SK-N-SH treated with all-trans-retinoic acid at 6 μM for 48 hours (cell line): ENCODE data around the gene MYO9A.

ENCODE experiments used
- ATAC-seq: fragments of 200-7000 bp; cut with Tn5 transposase; 3 replicates; pipeline ENCODE4 v1.9.1; 2020; ENCODE audit warnings: mild to moderate bottlenecking, moderate library complexity
- ARNTL ChIP-seq: fragments of 450-650 bp; formaldehyde crosslinking; IDR thresholded peaks from 2 replicates; pipeline ENCODE4 v1.5.0; 2020; ENCODE audit warnings: low read depth, mild to moderate bottlenecking, moderate library complexity, borderline replicate concordance
- BACH2 ChIP-seq: fragments of 250-450 bp; sonication (Bioruptor Pico); IDR thresholded peaks from 2 replicates; pipeline ENCODE4 v1.9.0; 2021; ENCODE audit warnings: mild to moderate bottlenecking, borderline replicate concordance
- CREB5 ChIP-seq: fragments of 250-450 bp; sonication (Bioruptor Pico); IDR thresholded peaks from 2 replicates; pipeline ENCODE4 v1.5.1; 2020; ENCODE audit warnings: low read depth, mild to moderate bottlenecking, moderate library complexity
- CSDC2 ChIP-seq: fragments of 250-450 bp; sonication (Bioruptor Pico); IDR thresholded peaks from 2 replicates; pipeline ENCODE4 v1.5.0; 2020; ENCODE audit warnings: mild to moderate bottlenecking, moderate library complexity
- CSRNP3 ChIP-seq: fragments of 250-450 bp; sonication (Bioruptor Pico); IDR thresholded peaks from 2 replicates; pipeline ENCODE4 v1.5.1; 2021; ENCODE audit warnings: mild to moderate bottlenecking, moderate library complexity
- ESRRG ChIP-seq: fragments of 250-450 bp; sonication (Bioruptor Pico); IDR thresholded peaks from 2 replicates; pipeline ENCODE4 v1.6.1; 2021; ENCODE audit warnings: mild to moderate bottlenecking
- GLIS3 ChIP-seq: fragments of 250-450 bp; sonication (Bioruptor Pico); IDR thresholded peaks from 2 replicates; pipeline ENCODE4 v1.5.0; 2020; ENCODE audit warnings: mild to moderate bottlenecking, moderate library complexity
- ISL1 ChIP-seq: fragments of 250-450 bp; sonication (Bioruptor Pico); IDR thresholded peaks from 2 replicates; pipeline ENCODE4 v2.1.2; 2022; ENCODE audit warnings: mild to moderate bottlenecking, moderate library complexity
- OSR1 ChIP-seq: fragments of 250-450 bp; sonication (Bioruptor Pico); IDR thresholded peaks from 2 replicates; pipeline ENCODE4 v1.8.0; 2022; ENCODE audit warnings: moderate library complexity, mild to moderate bottlenecking, inconsistent platforms
- PATZ1 ChIP-seq: fragments of 250-450 bp; sonication (Bioruptor Pico); IDR thresholded peaks from 2 replicates; pipeline ENCODE4 v1.8.0; 2020; ENCODE audit warnings: mild to moderate bottlenecking, moderate library complexity, borderline replicate concordance
- POU6F1 ChIP-seq: fragments of 250-450 bp; sonication (Bioruptor Pico); IDR thresholded peaks from 2 replicates; pipeline ENCODE4 v1.8.0; 2021; ENCODE audit warnings: low read depth, mild to moderate bottlenecking, moderate library complexity, borderline replicate concordance
- RARB ChIP-seq: fragments of 250-450 bp; sonication (Bioruptor Pico); IDR thresholded peaks from 2 replicates; pipeline ENCODE4 v1.8.0; 2021; ENCODE audit warnings: mild to moderate bottlenecking, moderate library complexity
- SNAI2 ChIP-seq: fragments of 250-450 bp; sonication (Bioruptor Pico); IDR thresholded peaks from 2 replicates; pipeline ENCODE4 v1.5.0; 2020; ENCODE audit warnings: mild to moderate bottlenecking, moderate library complexity
- TCF4 ChIP-seq: fragments of 250-450 bp; sonication (Bioruptor Pico); IDR thresholded peaks from 2 replicates; pipeline ENCODE4 v1.8.0; 2021; ENCODE audit warnings: mild to moderate bottlenecking, moderate library complexity, borderline replicate concordance
- TSHZ2 ChIP-seq: fragments of 250-450 bp; sonication (Bioruptor Pico); IDR thresholded peaks from 2 replicates; pipeline ENCODE4 v1.5.0; 2020; ENCODE audit warnings: mild to moderate bottlenecking, moderate library complexity
- ZC3H10 ChIP-seq: fragments of 250-450 bp; sonication (Bioruptor Pico); IDR thresholded peaks from 2 replicates; pipeline ENCODE4 v1.5.1; 2021; ENCODE audit warnings: mild to moderate bottlenecking, moderate library complexity
- ZFP3 ChIP-seq: fragments of 250-450 bp; sonication (Bioruptor Pico); IDR thresholded peaks from 2 replicates; pipeline ENCODE4 v1.5.0; 2020; ENCODE audit warnings: mild to moderate bottlenecking, moderate library complexity
- ZFP30 ChIP-seq: fragments of 450-650 bp; formaldehyde crosslinking; IDR thresholded peaks from 2 replicates; pipeline ENCODE4 v1.5.0; 2022; ENCODE audit warnings: mild to moderate bottlenecking, moderate library complexity
- ZNF565 ChIP-seq: fragments of 450-650 bp; formaldehyde crosslinking; conservative IDR thresholded peaks from 2 replicates; pipeline ENCODE4 v1.5.0; 2020; ENCODE audit warnings: low read depth, mild to moderate bottlenecking, moderate library complexity
- ZNF70 ChIP-seq: fragments of 450-650 bp; formaldehyde crosslinking; IDR thresholded peaks from 2 replicates; pipeline ENCODE4 v1.5.0; 2020; ENCODE audit warnings: mild to moderate bottlenecking, moderate library complexity
- ZNF8 ChIP-seq: fragments of 450-650 bp; formaldehyde crosslinking; IDR thresholded peaks from 2 replicates; pipeline ENCODE4 v1.5.0; 2020; ENCODE audit warnings: mild to moderate bottlenecking, moderate library complexity

The MYO9A gene

GRCh38 chr15:72092006-72092405, 25.9 kb downstream of the MYO9A start:
- no peak for TF ChIP-seq CSDC2 (CRISPR knock-in tag)
- TF ChIP-seq ZC3H10 (CRISPR knock-in tag): no peak
- TF ChIP-seq CREB5 (CRISPR knock-in tag): no peak
- TF ChIP-seq ARNTL (CRISPR knock-in tag): no peak
- TF ChIP-seq TCF4 (CRISPR knock-in tag): no peak
- no peak for TF ChIP-seq ESRRG
- TF ChIP-seq OSR1 (CRISPR knock-in tag): no peak
- no peak for TF ChIP-seq ZFP30 (CRISPR knock-in tag)
- no peak for TF ChIP-seq ZNF70 (CRISPR knock-in tag)
- no peak for TF ChIP-seq ISL1
- no peak for TF ChIP-seq CSRNP3
- no peak for TF ChIP-seq GLIS3 (CRISPR knock-in tag)
- TF ChIP-seq BACH2 (CRISPR knock-in tag): no peak
- TF ChIP-seq RARB (CRISPR knock-in tag): no peak
- ATAC-seq: no peak

GRCh38 chr15:72086920-72087648, 30.9 kb downstream of the MYO9A start:
- no peak for ATAC-seq
- TF ChIP-seq ZNF565: no peak
- no peak for TF ChIP-seq TSHZ2 (CRISPR knock-in tag)
- TF ChIP-seq ZNF8: no peak
- no peak for TF ChIP-seq ZFP3 (CRISPR knock-in tag)
- TF ChIP-seq ZFP30 (CRISPR knock-in tag): no peak
- TF ChIP-seq ESRRG: no peak
- TF ChIP-seq RARB (CRISPR knock-in tag): no peak
- TF ChIP-seq CREB5 (CRISPR knock-in tag): no peak
- TF ChIP-seq BACH2 (CRISPR knock-in tag): no peak
- no peak for TF ChIP-seq POU6F1 (CRISPR knock-in tag)
- TF ChIP-seq, all 23 proteins: peak for 0

- no peak for ATAC-seq
- TF ChIP-seq POU6F1 (CRISPR knock-in tag): no peak
- TF ChIP-seq PATZ1 (CRISPR knock-in tag): no peak
- no peak for TF ChIP-seq ISL1
- no peak for TF ChIP-seq RARB (CRISPR knock-in tag)
- TF ChIP-seq CSDC2 (CRISPR knock-in tag): no peak
- no peak for TF ChIP-seq ZC3H10 (CRISPR knock-in tag)
- no peak for TF ChIP-seq SNAI2 (CRISPR knock-in tag)
- no peak for TF ChIP-seq BACH2 (CRISPR knock-in tag)
Measured at GRCh38 chr15:72086010-72086697, 31.8 kb downstream of the MYO9A start.
